ENCODE data around the gene SLC39A2.
"Not testable (repeated sequence)": the region's sequence is repeated elsewhere in the genome, so short reads cannot be mapped to it uniquely, and the experiment has no call there.

SLC39A2 gene

GRCh38 chr14:21040370-21040925, 41.4 kb downstream of the SLC39A2 start:
- no peaks in the 10 kb centered on the region for H3K4me1 Mint-ChIP-seq
- no peak overlapping the region for H3K4me3 Mint-ChIP-seq
- H3K9me3 Mint-ChIP-seq, result no peaks in the 10 kb centered on the region
- H3K27me3 Mint-ChIP-seq, result peaks cover 43 to 45% of the 10 kb centered on the region in 2 donors
- no peak overlapping the region for H3K27ac Mint-ChIP-seq
- DNase-seq (no peak), ATAC-seq (replicated peaks) (no peak)
- no peaks in the 10 kb centered on the region for H3K36me3 Mint-ChIP-seq

GRCh38 chr14:21040941-21041340, 41.8 kb downstream of the SLC39A2 start:
- H3K27me3 Mint-ChIP-seq, result peaks cover 43 to 44% of the 10 kb centered on the region in 2 donors
- H3K4me1 Mint-ChIP-seq; H3K36me3 Mint-ChIP-seq; H3K9me3 Mint-ChIP-seq; ATAC-seq (replicated peaks); H3K4me3 Mint-ChIP-seq; H3K27ac Mint-ChIP-seq; DNase-seq: not testable (repeated sequence)

- Mint-ChIP-seq H3K4me1 (no peaks in the 10 kb centered on the region), H3K27me3 (peaks cover 38 to 40% of the 10 kb centered on the region in 2 donors), H3K4me3 (no peak within 1 kb of the TSS), H3K36me3 (no peaks in the 10 kb centered on the region), H3K9me3 (no peaks in the 10 kb centered on the region), H3K27ac (peak within 1 kb of the TSS; percentile 10)
- no peak for DNase-seq
- no peak for ATAC-seq (replicated peaks)
These were observed 42.8 kb downstream of the SLC39A2 start, which contains the start of gene RNASE7 for GRCh38 chr14:21041676-21042433. RNASE7 (plus strand) TSS chr14:21042362; CDS start chr14:21042993, 631 bp downstream.

GRCh38 chr14:21042918-21043317, 43.8 kb downstream of the SLC39A2 start:
- H3K4me3 Mint-ChIP-seq, result no peak overlapping the region

GRCh38 chr14:21043387-21043973, 44.4 kb downstream of the SLC39A2 start:
- ATAC-seq (replicated peaks) (no peak), DNase-seq (no peak)
- Mint-ChIP-seq H3K27ac (no peak overlapping the region), H3K9me3 (no peaks in the 10 kb centered on the region), H3K27me3 (peaks cover 27 to 42% of the 10 kb centered on the region in 2 donors), H3K36me3 (no peaks in the 10 kb centered on the region), H3K4me1 (no peaks in the 10 kb centered on the region), H3K4me3 (no peak overlapping the region)

More at GRCh38 chr14:21042918-21043317, 43.8 kb downstream of the SLC39A2 start:
- Mint-ChIP-seq H3K27ac (no peak overlapping the region), H3K27me3 (peaks cover 32 to 42% of the 10 kb centered on the region in 2 donors), H3K4me1 (no peaks in the 10 kb centered on the region), H3K36me3 (no peaks in the 10 kb centered on the region), H3K9me3 (no peaks in the 10 kb centered on the region)
- no peak for DNase-seq
- ATAC-seq (replicated peaks), result no peak

GRCh38 chr14:21043974-21044618, 45.0 kb downstream of the SLC39A2 start:
- no peak for DNase-seq
- Mint-ChIP-seq H3K27me3 (peaks cover 31 to 42% of the 10 kb centered on the region in 2 donors), H3K36me3 (no peaks in the 10 kb centered on the region), H3K27ac (peak overlapping the region; percentile 21), H3K9me3 (no peaks in the 10 kb centered on the region), H3K4me3 (no peak overlapping the region), H3K4me1 (no peaks in the 10 kb centered on the region)
- ATAC-seq (replicated peaks), result no peak

- no peaks in the 10 kb centered on the region for H3K9me3 Mint-ChIP-seq
These were observed 48.3 kb downstream of the SLC39A2 start for GRCh38 chr14:21047378-21047781.

GRCh38 chr14:21048638-21049037, 49.5 kb downstream of the SLC39A2 start:
- Mint-ChIP-seq H3K27me3 (peaks cover 18 to 20% of the 10 kb centered on the region in 2 donors), H3K9me3 (no peaks in the 10 kb centered on the region), H3K4me3 (no peak overlapping the region), H3K27ac (no peak overlapping the region), H3K36me3 (no peaks in the 10 kb centered on the region), H3K4me1 (no peaks in the 10 kb centered on the region)
- no peak for ATAC-seq (replicated peaks)
- DNase-seq, result no peak

More at GRCh38 chr14:21047378-21047781, 48.3 kb downstream of the SLC39A2 start:
- DNase-seq (no peak), ATAC-seq (replicated peaks) (no peak)
- no peaks in the 10 kb centered on the region for H3K4me1 Mint-ChIP-seq
- H3K27me3 Mint-ChIP-seq, result peaks cover 26 to 32% of the 10 kb centered on the region in 2 donors
- H3K4me3 Mint-ChIP-seq, result no peak overlapping the region
- no peak overlapping the region for H3K27ac Mint-ChIP-seq
- H3K36me3 Mint-ChIP-seq, result no peaks in the 10 kb centered on the region

- no peak for DNase-seq
These were observed 50.2 kb downstream of the SLC39A2 start for GRCh38 chr14:21049271-21049673.

GRCh38 chr14:21050597-21050996, 51.5 kb downstream of the SLC39A2 start:
- H3K4me1 Mint-ChIP-seq, result no peaks in the 10 kb centered on the region
- ATAC-seq (replicated peaks) (peak in 1 of 2 donors; percentile 41), DNase-seq (no peak)
- H3K27ac Mint-ChIP-seq, result no peak overlapping the region
- H3K9me3 Mint-ChIP-seq, result no peaks in the 10 kb centered on the region
- no peaks in the 10 kb centered on the region for H3K36me3 Mint-ChIP-seq
- no peak overlapping the region for H3K4me3 Mint-ChIP-seq
- H3K27me3 Mint-ChIP-seq, result peaks cover 6 to 8% of the 10 kb centered on the region in 2 donors

More at GRCh38 chr14:21049271-21049673, 50.2 kb downstream of the SLC39A2 start:
- no peaks in the 10 kb centered on the region for H3K36me3 Mint-ChIP-seq
- H3K9me3 Mint-ChIP-seq, result no peaks in the 10 kb centered on the region
- no peak for ATAC-seq (replicated peaks)
- H3K27ac Mint-ChIP-seq, result no peak overlapping the region
- peaks cover 16% of the 10 kb centered on the region in 2 donors for H3K27me3 Mint-ChIP-seq
- H3K4me3 Mint-ChIP-seq, result no peak overlapping the region
- no peaks in the 10 kb centered on the region for H3K4me1 Mint-ChIP-seq
